DND-41 (cell line): ENCODE results near the gene GK.

ENCODE experiments used
- EZH2 ChIP-seq: IDR thresholded peaks from 3 replicates; pipeline ENCODE4 v1.6.1; 2012; ENCODE audit warnings: borderline replicate concordance, low read depth, mild to moderate bottlenecking, moderate library complexity, low read length, inconsistent platforms; ENCODE audit not compliant: severe bottlenecking
- TF ChIP-seq, protein P1 (sequence below): IDR thresholded peaks from 2 replicates; pipeline ENCODE4 v1.5.1; 2012; ENCODE audit warnings: borderline replicate concordance, low read length, moderate library complexity, mild to moderate bottlenecking; ENCODE audit not compliant: poor library complexity, severe bottlenecking; ENCODE audit errors: extremely low read depth

DNA sequence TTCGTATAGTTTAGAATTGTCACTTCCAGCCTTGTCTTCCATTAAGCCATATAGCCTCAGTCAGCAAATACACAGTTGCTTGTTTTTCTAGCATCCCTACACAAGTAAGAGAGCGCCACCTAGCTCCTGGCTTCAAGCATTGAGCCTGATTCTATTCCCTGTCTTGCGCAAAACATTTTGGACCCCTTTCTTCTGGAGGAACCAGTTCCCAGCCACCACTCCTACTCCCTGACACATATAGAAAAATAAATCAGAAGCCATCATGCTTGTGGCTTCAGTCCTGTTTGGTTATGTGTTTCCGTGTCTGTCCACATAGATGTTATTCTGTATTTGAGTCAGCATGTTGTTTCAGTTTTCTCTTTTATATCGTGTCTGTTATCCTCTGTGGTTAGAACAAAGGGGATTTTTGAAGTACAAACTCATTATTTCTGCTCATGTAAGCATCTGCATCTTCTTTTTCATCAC is 59.9 kb downstream of the GK start:
- TF ChIP-seq, protein P1, sequence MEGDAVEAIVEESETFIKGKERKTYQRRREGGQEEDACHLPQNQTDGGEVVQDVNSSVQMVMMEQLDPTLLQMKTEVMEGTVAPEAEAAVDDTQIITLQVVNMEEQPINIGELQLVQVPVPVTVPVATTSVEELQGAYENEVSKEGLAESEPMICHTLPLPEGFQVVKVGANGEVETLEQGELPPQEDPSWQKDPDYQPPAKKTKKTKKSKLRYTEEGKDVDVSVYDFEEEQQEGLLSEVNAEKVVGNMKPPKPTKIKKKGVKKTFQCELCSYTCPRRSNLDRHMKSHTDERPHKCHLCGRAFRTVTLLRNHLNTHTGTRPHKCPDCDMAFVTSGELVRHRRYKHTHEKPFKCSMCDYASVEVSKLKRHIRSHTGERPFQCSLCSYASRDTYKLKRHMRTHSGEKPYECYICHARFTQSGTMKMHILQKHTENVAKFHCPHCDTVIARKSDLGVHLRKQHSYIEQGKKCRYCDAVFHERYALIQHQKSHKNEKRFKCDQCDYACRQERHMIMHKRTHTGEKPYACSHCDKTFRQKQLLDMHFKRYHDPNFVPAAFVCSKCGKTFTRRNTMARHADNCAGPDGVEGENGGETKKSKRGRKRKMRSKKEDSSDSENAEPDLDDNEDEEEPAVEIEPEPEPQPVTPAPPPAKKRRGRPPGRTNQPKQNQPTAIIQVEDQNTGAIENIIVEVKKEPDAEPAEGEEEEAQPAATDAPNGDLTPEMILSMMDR: peak; percentile 71
- TF ChIP-seq EZH2: no peak
